NCI-H1436 (cell line): ENCODE measurements around the gene SEC61A2.
"Not testable (repeated sequence)": the region's sequence is repeated elsewhere in the genome, so short reads cannot be mapped to it uniquely, and the experiment has no call there.

Source experiments
- DNase-seq: peaks from one replicate; lab custom pipeline; 2025; lab: John Stamatoyannopoulos, UW

SEC61A2 gene

GRCh38 chr10:12129222-12130111 lies at the start of gene SEC61A2:
Gene SEC61A2, plus strand, starts transcription at chr10:12129677. Its CDS starts 111 bp downstream, at chr10:12129788.
- peak; percentile 95 for DNase-seq

GRCh38 chr10:12081470-12081869 lies 48.0 kb upstream of the SEC61A2 start:
- no peak for DNase-seq

GRCh38 chr10:12081879-12082557 lies 47.5 kb upstream of the SEC61A2 start:
- DNase-seq = no peak

- DNase-seq = no peak
These were observed 40.6 kb upstream of the SEC61A2 start for GRCh38 chr10:12088919-12089318.

- DNase-seq = no peak
These were observed 38.1 kb upstream of the SEC61A2 start for GRCh38 chr10:12091421-12091820.

GRCh38 chr10:12097361-12097760 lies 32.1 kb upstream of the SEC61A2 start:
- not testable (repeated sequence) for DNase-seq

- DNase-seq = no peak
These were observed 31.7 kb upstream of the SEC61A2 start for GRCh38 chr10:12097791-12098190.

- no peak for DNase-seq
These were observed 30.5 kb upstream of the SEC61A2 start for GRCh38 chr10:12098966-12099365.

GRCh38 chr10:12103802-12104201 lies 25.7 kb upstream of the SEC61A2 start:
- DNase-seq = no peak

- DNase-seq = no peak
These were observed 21.7 kb upstream of the SEC61A2 start for GRCh38 chr10:12107781-12108180.

- DNase-seq = no peak
These were observed 20.2 kb upstream of the SEC61A2 start for GRCh38 chr10:12109286-12109685.

- DNase-seq = no peak
These were observed 17.9 kb upstream of the SEC61A2 start for GRCh38 chr10:12111528-12111927.

GRCh38 chr10:12113627-12114026 lies 15.8 kb upstream of the SEC61A2 start:
- no peak for DNase-seq

GRCh38 chr10:12121673-12122072 lies 7.8 kb upstream of the SEC61A2 start:
- no peak for DNase-seq

GRCh38 chr10:12130237-12130872 lies 878 bp downstream of the SEC61A2 start:
- peak; percentile 39 for DNase-seq

- DNase-seq = no peak
These were observed 6.2 kb downstream of the SEC61A2 start for GRCh38 chr10:12135631-12136030.

GRCh38 chr10:12140038-12140437 lies 10.6 kb downstream of the SEC61A2 start:
- DNase-seq = no peak

GRCh38 chr10:12144538-12144937 lies 15.1 kb downstream of the SEC61A2 start:
- no peak for DNase-seq

- DNase-seq = no peak
These were observed 20.7 kb downstream of the SEC61A2 start for GRCh38 chr10:12150163-12150562.

- no peak for DNase-seq
These were observed 25.0 kb downstream of the SEC61A2 start for GRCh38 chr10:12154516-12154915.

GRCh38 chr10:12156367-12157123 lies 27.1 kb downstream of the SEC61A2 start:
- no peak for DNase-seq

- DNase-seq = no peak
These were observed 28.6 kb downstream of the SEC61A2 start for GRCh38 chr10:12158111-12158510.
